ENCODE measurements around the gene RAD54L2.

DNA sequence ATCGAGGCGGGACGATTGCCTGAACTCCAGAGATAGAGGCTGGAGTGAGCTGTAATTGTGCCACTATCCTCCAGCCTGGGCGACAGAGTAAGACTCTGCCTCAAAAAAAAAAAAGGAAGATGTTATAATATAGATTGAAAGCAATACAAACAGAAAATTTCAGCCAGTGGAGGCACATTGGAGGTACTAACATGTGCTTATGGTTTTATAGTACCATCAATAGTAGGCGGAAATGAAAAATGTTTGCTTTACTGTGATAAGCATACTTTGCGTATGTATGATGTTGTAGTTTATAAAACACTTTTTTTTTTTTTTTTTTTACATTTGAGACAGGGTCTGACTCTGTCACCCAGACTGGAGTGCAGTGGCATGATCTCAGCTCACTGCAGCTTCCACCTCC is 8.8 kb downstream of the RAD54L2 start:
- TF ChIP-seq CTCF (IDR thresholded peaks at IDR 0.05) (no peak), POLR2A (IDR thresholded peaks at IDR 0.05) (no peak), POLR2AphosphoS5 (IDR thresholded peaks at IDR 0.05) (no peak)

Measured in suprapubic skin (tissue), 4 donors.